K562 (cell line): ENCODE results near the gene PGF. TPM values are rescaled to one million over a fixed set of nuclear protein-coding genes. Genes with fewer than 3 reads are reported as not detected.

Experiments used
- ATAC-seq: fragments of 200-7000 bp; cut with Tn5 transposase; 3 replicates; pipeline ENCODE4 v1.9.1; 2020; ENCODE audit warnings: moderate library complexity
- BruUV-seq: library from RNA; stranded (reverse); fragments of 400-500 nt; replicated peaks from 2 replicates; lab custom pipeline; 2021; lab: Mats Ljungman, UMichigan
- CTCF ChIA-PET: fragments of 300-600 bp; formaldehyde crosslinking; extraction: SDS; loops from one replicate; lab custom pipeline; 2021; ENCODE audit warnings: low intra/inter-chr PET ratio; lab: Yijun Ruan, JAX
- POLR2A ChIA-PET: fragments of 300-600, 350-650 bp; sonication (Branson Sonifier 250); formaldehyde crosslinking; extraction: SDS; loops from one replicate; lab custom pipeline; 2021; ENCODE audit warnings: antibody characterized with exemption, inconsistent platforms; lab: Yijun Ruan, JAX
- DNase-seq, 4 experiments: peaks; one replicate each; pipeline versions ENCODE4 v3.0.0 to v3.0.0-alpha.2; 2011 to 2018; ENCODE audit warnings: low spot score in 3 of 4, mixed read lengths in 3 of 4; ENCODE audit errors: extremely low read depth in 1 of 4
- FAIRE-seq: peaks from 2 replicates; lab custom pipeline; 2011; peaks lifted over from hg19 to GRCh38; lab: Jason Lieb, UNC
- H2AFZ ChIP-seq: 2 replicates; pipeline ENCODE4 v1.6.0; 2011; ENCODE audit warnings: low read depth, low read length, control low read depth, inconsistent platforms
- H3K27ac ChIP-seq: fragments of 200-600 bp; 3 replicates; pipeline ENCODE4 v1.8.0; 2011; ENCODE audit warnings: low read depth, mild to moderate bottlenecking, control low read depth, inconsistent platforms, low read length, moderate library complexity, mixed read lengths; ENCODE audit errors: extremely low read depth
- H3K27me3 ChIP-seq, 2 experiments: fragments of 300-600 bp in 1 of 2; 2 replicates in 1 of 2; 3 replicates in 1 of 2; pipeline versions ENCODE4 v1.6.0 to v1.8.0; 2011; ENCODE audit warnings: inconsistent platforms in 2 of 2, low read length in 2 of 2, mild to moderate bottlenecking in 1 of 2, mixed read lengths in 1 of 2, moderate library complexity in 1 of 2; ENCODE audit not compliant: control insufficient read depth in 2 of 2, insufficient read depth in 2 of 2
- H3K36me3 ChIP-seq: fragments of 300-600 bp; 3 replicates; pipeline ENCODE4 v1.8.0; 2011; ENCODE audit warnings: mild to moderate bottlenecking, low read length, inconsistent platforms; ENCODE audit not compliant: control insufficient read depth, insufficient read depth
- H3K4me1 ChIP-seq, 2 experiments: fragments of 200-600 bp in 1 of 2; replicated peaks in 1 of 2; 2 replicates in 1 of 2; 3 replicates in 1 of 2; pipeline versions ENCODE4 v1.5.1 to v1.8.0; 2011; ENCODE audit warnings: inconsistent platforms in 2 of 2, low read length in 2 of 2, mild to moderate bottlenecking in 1 of 2, mixed read lengths in 1 of 2, moderate library complexity in 1 of 2; ENCODE audit not compliant: control insufficient read depth in 2 of 2, insufficient read depth in 2 of 2
- H3K4me2 ChIP-seq: 2 replicates; pipeline ENCODE4 v1.6.1; 2011; ENCODE audit warnings: low read length, control low read depth, inconsistent platforms, mixed read lengths; ENCODE audit not compliant: insufficient read depth
- H3K4me3 ChIP-seq: fragments of 200-600 bp; sonication (generic), shearing (Covaris generic); 2 replicates; pipeline ENCODE4 v1.5.1; 2016; ENCODE audit warnings: control low read depth, inconsistent platforms
- H3K79me2 ChIP-seq: fragments of 200-600 bp; 3 replicates; pipeline ENCODE4 v1.8.0; 2011; ENCODE audit warnings: low read length, inconsistent platforms; ENCODE audit not compliant: control insufficient read depth, insufficient read depth
- H3K9ac ChIP-seq, 2 experiments: 2 replicates each; pipeline versions ENCODE4 v1.6.0 to v1.6.1; 2011; ENCODE audit warnings: low read depth in 2 of 2, low read length in 2 of 2, control low read depth in 1 of 2, inconsistent platforms in 1 of 2, mild to moderate bottlenecking in 1 of 2, mixed read lengths in 1 of 2; ENCODE audit not compliant: insufficient read depth in 1 of 2
- H3K9me1 ChIP-seq: one replicate; pipeline ENCODE4 v1.6.0; 2011; ENCODE audit warnings: inconsistent platforms, mild to moderate bottlenecking, low read length, moderate library complexity; ENCODE audit not compliant: control insufficient read depth, insufficient read depth
- H3K9me3 ChIP-seq: replicated peaks from 2 replicates; pipeline ENCODE4 v1.5.1; 2011; ENCODE audit warnings: low read depth, low read length, inconsistent platforms; ENCODE audit not compliant: control insufficient read depth, insufficient read depth
- H4K20me1 ChIP-seq: replicated peaks from 2 replicates; pipeline ENCODE4 v1.6.1; 2011; ENCODE audit warnings: low read length, inconsistent platforms, mixed read lengths; ENCODE audit not compliant: control insufficient read depth, insufficient read depth
- ATF1 ChIP-seq, 2 experiments: fragments of 450-650 bp in 1 of 2; IDR thresholded peaks; 2 replicates each; pipeline ENCODE4 v1.6.1; 2016; ENCODE audit warnings: missing compliant biosample characterization in 1 of 2, missing genetic modification characterization in 1 of 2
- CBFA2T3 ChIP-seq: fragments of 450-650 bp; IDR thresholded peaks from 2 replicates; pipeline ENCODE4 v1.6.1; 2017
- SAFB2 ChIP-seq: fragments of 200-400 bp; formaldehyde crosslinking; IDR thresholded peaks from 2 replicates; pipeline ENCODE4 v1.6.1; 2018; ENCODE audit warnings: borderline replicate concordance, low read length, low read depth, moderate library complexity; ENCODE audit not compliant: severe bottlenecking
- SRSF9 ChIP-seq: fragments of 200-400 bp; formaldehyde crosslinking; IDR thresholded peaks from 2 replicates; pipeline ENCODE4 v1.6.1; 2017; ENCODE audit warnings: low read depth, low read length, borderline replicate concordance
- XRCC4 ChIP-seq: IDR thresholded peaks from one replicate; pipeline ENCODE4 v1.6.1; 2011; ENCODE audit not compliant: insufficient read depth, insufficient read length; ENCODE audit errors: extremely low read depth
- ZFX ChIP-seq: sonication (generic); formaldehyde crosslinking; IDR thresholded peaks from 2 replicates; pipeline ENCODE4 v1.8.0; 2022; ENCODE audit warnings: mild to moderate bottlenecking, missing genetic modification reagents, moderate library complexity
- ZNF354B ChIP-seq: fragments of 250-450 bp; sonication (Bioruptor Pico); IDR thresholded peaks from 2 replicates; pipeline ENCODE4 v1.4.0; 2020
- ZNF436 ChIP-seq: fragments of 250-450, 450-650 bp; sonication (Bioruptor Pico); formaldehyde crosslinking; IDR thresholded peaks from 2 replicates; pipeline ENCODE4 v1.7.0; 2020; ENCODE audit warnings: mild to moderate bottlenecking
- ZNF444 ChIP-seq: fragments of 250-450 bp; sonication (Bioruptor Pico); IDR thresholded peaks from 2 replicates; pipeline ENCODE4 v1.4.0; 2020; ENCODE audit warnings: mild to moderate bottlenecking, moderate library complexity
- WGBS: fragments of 100-300 bp; shearing (Covaris generic); methylation state at CpG from one replicate; pipeline ENCODE4 v1.1.6; 2016; ENCODE audit warnings: low coverage, mixed read lengths; ENCODE audit not compliant: insufficient coverage; ENCODE audit errors: missing lambda C conversion rate; 5-methylcytosine and 5-hydroxymethylcytosine counted together
- in situ Hi-C: fragments of 300-500 bp; cut with MboI; formaldehyde crosslinking; loops from 4 replicates; pipeline ENCODE4 v1.15.0; 2018; ENCODE audit warnings: inconsistent platforms, mixed read lengths
- intact Hi-C: fragments of 100-400 bp; cut with micrococcal nuclease; formaldehyde crosslinking; loops from 2 replicates; pipeline ENCODE4 v1.14.2; 2022
- polyA plus RNA-seq, 8 experiments: library from polyadenylated mRNA; depleted of rRNA in 4 of 8; stranded (reverse) in 5 of 8; unstranded in 3 of 8; fragments of >200 nt; fragmentation: Nextera tagmentation in 2 of 8; fragmentation: Illumina TruSeq in 1 of 8; extraction: Ambion mirVana in 2 of 8; extraction: Trizol in 1 of 8; gene quantifications; 2 replicates each; pipeline versions ENCODE4 v1.2.1 to v1.2.3, GENCODE V29; 2011 to 2014; ENCODE audit warnings: inconsistent platforms in 1 of 8, missing spikeins in 1 of 8
- total RNA-seq, 7 experiments: library from RNA; depleted of rRNA in 6 of 7; stranded (reverse); fragments of >200 nt in 6 of 7; fragmentation: Illumina TruSeq in 2 of 7; extraction: Trizol in 2 of 7; gene quantifications; 2 replicates each; pipeline versions ENCODE4 v1.2.1 to v1.2.3, GENCODE V29; 2011 to 2021; ENCODE audit warnings: low replicate concordance in 1 of 7
- TF ChIP-seq, protein P1 (sequence below): fragments of 150-350 bp; conservative IDR thresholded peaks from 2 replicates; pipeline ENCODE4 v1.6.1; 2014; ENCODE audit warnings: low read length
- TF ChIP-seq, protein P2 (sequence below), 2 experiments: fragments of 450-650 bp; IDR thresholded peaks; 2 replicates each; pipeline ENCODE4 v1.6.1; 2016
- TF ChIP-seq, protein P3 (sequence below): fragments of 250-450 bp; sonication (Bioruptor Pico); IDR thresholded peaks from 2 replicates; pipeline ENCODE4 v1.5.0; 2020; ENCODE audit warnings: mild to moderate bottlenecking, borderline replicate concordance
- TF ChIP-seq, protein P4 (sequence below): fragments of 450-650 bp; IDR thresholded peaks from 2 replicates; pipeline ENCODE4 v1.6.1; 2016; ENCODE audit warnings: borderline replicate concordance

PGF gene
- total and polyA plus RNA-seq, 9 of the 15 experiments (the other 6 are each of a cell fraction or from before 2014, with no cell fraction given): 0.04 to 0.44 (median 0.18) TPM

DNA sequence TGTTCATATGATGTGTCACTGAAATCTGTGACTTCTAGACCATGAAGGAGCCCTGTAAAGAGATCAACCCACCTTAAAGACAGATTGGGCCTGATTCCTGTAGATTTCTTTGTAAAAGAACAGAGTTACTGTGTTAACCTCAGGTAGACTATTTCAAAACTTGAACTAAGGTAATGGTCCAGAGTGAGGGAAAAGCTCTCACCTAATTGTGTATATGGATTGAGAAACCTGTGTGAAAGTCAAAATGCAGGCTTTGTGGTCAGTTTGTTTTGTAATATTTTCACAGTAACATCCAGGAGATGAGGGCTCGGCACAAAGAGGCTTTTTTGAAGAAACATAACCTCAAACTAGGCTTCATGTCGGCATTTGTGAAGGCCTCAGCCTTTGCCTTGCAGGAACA is 57.3 kb downstream of the PGF start (continued):
- TF ChIP-seq, protein P1, sequence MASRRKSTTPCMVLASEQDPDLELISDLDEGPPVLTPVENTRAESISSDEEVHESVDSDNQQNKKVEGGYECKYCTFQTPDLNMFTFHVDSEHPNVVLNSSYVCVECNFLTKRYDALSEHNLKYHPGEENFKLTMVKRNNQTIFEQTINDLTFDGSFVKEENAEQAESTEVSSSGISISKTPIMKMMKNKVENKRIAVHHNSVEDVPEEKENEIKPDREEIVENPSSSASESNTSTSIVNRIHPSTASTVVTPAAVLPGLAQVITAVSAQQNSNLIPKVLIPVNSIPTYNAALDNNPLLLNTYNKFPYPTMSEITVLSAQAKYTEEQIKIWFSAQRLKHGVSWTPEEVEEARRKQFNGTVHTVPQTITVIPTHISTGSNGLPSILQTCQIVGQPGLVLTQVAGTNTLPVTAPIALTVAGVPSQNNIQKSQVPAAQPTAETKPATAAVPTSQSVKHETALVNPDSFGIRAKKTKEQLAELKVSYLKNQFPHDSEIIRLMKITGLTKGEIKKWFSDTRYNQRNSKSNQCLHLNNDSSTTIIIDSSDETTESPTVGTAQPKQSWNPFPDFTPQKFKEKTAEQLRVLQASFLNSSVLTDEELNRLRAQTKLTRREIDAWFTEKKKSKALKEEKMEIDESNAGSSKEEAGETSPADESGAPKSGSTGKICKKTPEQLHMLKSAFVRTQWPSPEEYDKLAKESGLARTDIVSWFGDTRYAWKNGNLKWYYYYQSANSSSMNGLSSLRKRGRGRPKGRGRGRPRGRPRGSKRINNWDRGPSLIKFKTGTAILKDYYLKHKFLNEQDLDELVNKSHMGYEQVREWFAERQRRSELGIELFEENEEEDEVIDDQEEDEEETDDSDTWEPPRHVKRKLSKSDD: no peak
- TF ChIP-seq, all 486 proteins: peak for 0

DNA sequence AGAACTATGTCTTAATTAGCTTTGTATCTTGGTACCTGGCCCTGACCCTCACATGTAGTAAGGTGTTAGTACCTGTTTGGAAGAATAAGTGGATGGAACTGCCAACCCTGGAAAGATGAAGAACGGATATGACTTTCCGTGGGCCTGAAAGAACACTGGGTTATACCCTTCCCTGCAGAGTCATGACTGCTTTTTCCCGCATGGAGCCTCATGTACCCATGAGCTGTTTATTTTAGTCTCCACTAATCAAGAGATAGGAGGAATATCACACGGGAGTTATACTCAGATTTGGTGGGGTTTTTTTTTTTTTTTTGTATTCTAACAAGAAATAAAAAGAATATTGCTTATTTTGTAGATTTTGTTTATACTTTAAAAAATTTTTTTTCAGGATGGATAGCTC is 57.8 kb downstream of the PGF start:
- no peaks in the 10 kb centered on the region; the same call in 1 of the 2 replicates for H4K20me1 ChIP-seq
- H3K9me3 ChIP-seq: no peaks in the 10 kb centered on the region
- H3K79me2 ChIP-seq: no peaks in the 10 kb centered on the region
- 92% methylated on average over 4 of the region's 4 CpGs for WGBS
- peaks cover 98% of the 10 kb centered on the region for H3K36me3 ChIP-seq
- no peak overlapping the region for H3K27ac ChIP-seq
- ATAC-seq: no peak
- no peak overlapping the region for H3K4me3 ChIP-seq
- no peaks in the 10 kb centered on the region for H3K27me3 ChIP-seq
- POLR2A ChIA-PET: interaction anchor here (0.6 to 1.6 kb wide), 2 partner anchors 9 to 1391 kb away, joined by 3 to 7 read pairs; no protein-coding TSS in a partner anchor
- CTCF ChIA-PET: no interaction called here
- H3K9me1 ChIP-seq: no peaks in the 10 kb centered on the region
- H3K4me1 ChIP-seq: no peaks in the 10 kb centered on the region; a peak in 1 of 5 replicates
- intact Hi-C loops (no loop called here), in situ Hi-C loops (no loop called here)
- no peak overlapping the region for H3K4me2 ChIP-seq
- DNase-seq: no peak
- BruUV-seq: no TSS peak
- no peak overlapping the region for H2AFZ ChIP-seq
- no peak overlapping the region for H3K9ac ChIP-seq
- no peak for FAIRE-seq
- TF ChIP-seq SAFB2: no peak
- no peak for TF ChIP-seq ZNF354B (CRISPR knock-in tag)
- no peak for TF ChIP-seq ATF1 (CRISPR knock-in tag; IDR thresholded peaks at IDR 0.05)
- no peak for TF ChIP-seq ATF1 (tag; IDR thresholded peaks at IDR 0.05)
- TF ChIP-seq ZNF436 (CRISPR knock-in tag): no peak
- no peak for TF ChIP-seq ZNF444 (CRISPR knock-in tag)
- TF ChIP-seq, protein P2, sequence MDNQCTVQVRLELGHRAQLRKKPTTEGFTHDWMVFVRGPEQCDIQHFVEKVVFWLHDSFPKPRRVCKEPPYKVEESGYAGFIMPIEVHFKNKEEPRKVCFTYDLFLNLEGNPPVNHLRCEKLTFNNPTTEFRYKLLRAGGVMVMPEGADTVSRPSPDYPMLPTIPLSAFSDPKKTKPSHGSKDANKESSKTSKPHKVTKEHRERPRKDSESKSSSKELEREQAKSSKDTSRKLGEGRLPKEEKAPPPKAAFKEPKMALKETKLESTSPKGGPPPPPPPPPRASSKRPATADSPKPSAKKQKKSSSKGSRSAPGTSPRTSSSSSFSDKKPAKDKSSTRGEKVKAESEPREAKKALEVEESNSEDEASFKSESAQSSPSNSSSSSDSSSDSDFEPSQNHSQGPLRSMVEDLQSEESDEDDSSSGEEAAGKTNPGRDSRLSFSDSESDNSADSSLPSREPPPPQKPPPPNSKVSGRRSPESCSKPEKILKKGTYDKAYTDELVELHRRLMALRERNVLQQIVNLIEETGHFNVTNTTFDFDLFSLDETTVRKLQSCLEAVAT (IDR thresholded peaks at IDR 0.05): no peak
- TF ChIP-seq SRSF9: no peak
- TF ChIP-seq, protein P3, sequence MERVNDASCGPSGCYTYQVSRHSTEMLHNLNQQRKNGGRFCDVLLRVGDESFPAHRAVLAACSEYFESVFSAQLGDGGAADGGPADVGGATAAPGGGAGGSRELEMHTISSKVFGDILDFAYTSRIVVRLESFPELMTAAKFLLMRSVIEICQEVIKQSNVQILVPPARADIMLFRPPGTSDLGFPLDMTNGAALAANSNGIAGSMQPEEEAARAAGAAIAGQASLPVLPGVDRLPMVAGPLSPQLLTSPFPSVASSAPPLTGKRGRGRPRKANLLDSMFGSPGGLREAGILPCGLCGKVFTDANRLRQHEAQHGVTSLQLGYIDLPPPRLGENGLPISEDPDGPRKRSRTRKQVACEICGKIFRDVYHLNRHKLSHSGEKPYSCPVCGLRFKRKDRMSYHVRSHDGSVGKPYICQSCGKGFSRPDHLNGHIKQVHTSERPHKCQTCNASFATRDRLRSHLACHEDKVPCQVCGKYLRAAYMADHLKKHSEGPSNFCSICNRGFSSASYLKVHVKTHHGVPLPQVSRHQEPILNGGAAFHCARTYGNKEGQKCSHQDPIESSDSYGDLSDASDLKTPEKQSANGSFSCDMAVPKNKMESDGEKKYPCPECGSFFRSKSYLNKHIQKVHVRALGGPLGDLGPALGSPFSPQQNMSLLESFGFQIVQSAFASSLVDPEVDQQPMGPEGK (CRISPR knock-in tag): no peak
- TF ChIP-seq, protein P4, sequence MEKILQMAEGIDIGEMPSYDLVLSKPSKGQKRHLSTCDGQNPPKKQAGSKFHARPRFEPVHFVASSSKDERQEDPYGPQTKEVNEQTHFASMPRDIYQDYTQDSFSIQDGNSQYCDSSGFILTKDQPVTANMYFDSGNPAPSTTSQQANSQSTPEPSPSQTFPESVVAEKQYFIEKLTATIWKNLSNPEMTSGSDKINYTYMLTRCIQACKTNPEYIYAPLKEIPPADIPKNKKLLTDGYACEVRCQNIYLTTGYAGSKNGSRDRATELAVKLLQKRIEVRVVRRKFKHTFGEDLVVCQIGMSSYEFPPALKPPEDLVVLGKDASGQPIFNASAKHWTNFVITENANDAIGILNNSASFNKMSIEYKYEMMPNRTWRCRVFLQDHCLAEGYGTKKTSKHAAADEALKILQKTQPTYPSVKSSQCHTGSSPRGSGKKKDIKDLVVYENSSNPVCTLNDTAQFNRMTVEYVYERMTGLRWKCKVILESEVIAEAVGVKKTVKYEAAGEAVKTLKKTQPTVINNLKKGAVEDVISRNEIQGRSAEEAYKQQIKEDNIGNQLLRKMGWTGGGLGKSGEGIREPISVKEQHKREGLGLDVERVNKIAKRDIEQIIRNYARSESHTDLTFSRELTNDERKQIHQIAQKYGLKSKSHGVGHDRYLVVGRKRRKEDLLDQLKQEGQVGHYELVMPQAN: no peak
- no peak for TF ChIP-seq ZFX (CRISPR knock-in tag)
- TF ChIP-seq XRCC4: no peak
- no peak for TF ChIP-seq CBFA2T3
